MM.1S (cell line): ENCODE data around the gene SYPL1.
A peak's percentile ranks its signal among the peaks of the same experiment; 100 is the strongest.

Experiments
- DNase-seq: peaks from one replicate; pipeline ENCODE4 v3.0.0-alpha.2; 2015
- H2AFZ ChIP-seq: fragments of 300-600 bp; sonication (generic); 2 replicates; pipeline ENCODE4 v1.6.0; 2016; ENCODE audit warnings: antibody characterized with exemption, low read length
- H3F3A ChIP-seq: fragments of 300-600 bp; sonication (generic); 2 replicates; pipeline ENCODE4 v1.6.1; 2016; ENCODE audit warnings: mild to moderate bottlenecking, antibody characterized with exemption, low read length, moderate library complexity, mixed read lengths; ENCODE audit not compliant: insufficient read depth
- H3K27ac ChIP-seq: fragments of 300-600 bp; sonication (generic); 2 replicates; pipeline ENCODE4 v1.5.1; 2016; ENCODE audit warnings: mild to moderate bottlenecking, low read length
- H3K27me3 ChIP-seq: fragments of 300-600 bp; sonication (generic); replicated peaks from 2 replicates; pipeline ENCODE4 v1.6.0; 2016; ENCODE audit warnings: low read length; ENCODE audit not compliant: insufficient read depth
- H3K36me3 ChIP-seq: fragments of 300-600 bp; sonication (generic); replicated peaks from 2 replicates; pipeline ENCODE4 v1.6.1; 2016; ENCODE audit warnings: mild to moderate bottlenecking, low read length, mixed read lengths; ENCODE audit not compliant: insufficient read depth
- H3K4me1 ChIP-seq: fragments of 300-600 bp; sonication (generic); 2 replicates; pipeline ENCODE4 v1.6.1; 2016; ENCODE audit warnings: low read length, mixed read lengths
- H3K4me2 ChIP-seq: fragments of 300-600 bp; sonication (generic); 2 replicates; pipeline ENCODE4 v1.6.0; 2016; ENCODE audit warnings: low read depth, low read length
- H3K4me3 ChIP-seq: fragments of 300-600 bp; sonication (generic); 2 replicates; pipeline ENCODE4 v1.5.1; 2016; ENCODE audit warnings: low read length, mixed read lengths
- H3K79me2 ChIP-seq: fragments of 300-600 bp; sonication (generic); 2 replicates; pipeline ENCODE4 v1.6.1; 2016; ENCODE audit warnings: mixed run types, low read length, mixed read lengths
- H3K9ac ChIP-seq: fragments of 300-600 bp; sonication (generic); 2 replicates; pipeline ENCODE4 v1.6.1; 2016; ENCODE audit warnings: low read length, mixed read lengths
- H3K9me2 ChIP-seq: fragments of 300-600 bp; sonication (generic); replicated peaks from 2 replicates; pipeline ENCODE4 v1.6.1; 2016; ENCODE audit warnings: mild to moderate bottlenecking, low read length, mixed read lengths; ENCODE audit not compliant: insufficient read depth
- H3K9me3 ChIP-seq: fragments of 300-600 bp; sonication (generic); replicated peaks from 2 replicates; pipeline ENCODE4 v1.6.1; 2016; ENCODE audit warnings: mild to moderate bottlenecking, low read length, mixed read lengths; ENCODE audit not compliant: insufficient read depth
- H4K20me1 ChIP-seq: fragments of 300-600 bp; sonication (generic); 2 replicates; pipeline ENCODE4 v1.6.1; 2016; ENCODE audit warnings: mild to moderate bottlenecking, low read length, moderate library complexity, mixed read lengths; ENCODE audit not compliant: insufficient read depth
- CTCF ChIP-seq: fragments of 300-600 bp; sonication (generic); IDR thresholded peaks from 2 replicates; pipeline ENCODE4 v1.5.1; 2016; ENCODE audit warnings: antibody characterized with exemption, low read length, mixed read lengths
- EZH2 ChIP-seq: fragments of 300-600 bp; sonication (generic); optimal IDR thresholded peaks from 2 replicates; pipeline ENCODE3; 2017; ENCODE audit warnings: low read depth, mild to moderate bottlenecking, antibody characterized with exemption, low read length, mixed read lengths
- EZH2phosphoT487 ChIP-seq: fragments of 300-600 bp; sonication (generic); IDR thresholded peaks from 2 replicates; pipeline ENCODE4 v1.6.1; 2018; ENCODE audit warnings: antibody characterized with exemption, low read length

SYPL1 gene

GRCh38 chr7:106061301-106061979 lies 50.7 kb downstream of the SYPL1 start:
- TF ChIP-seq CTCF (no peak), EZH2phosphoT487 (no peak), EZH2 (no peak)
- H3K4me1 ChIP-seq = peaks cover 8% of the 10 kb centered on the region
- H3K4me3 ChIP-seq = no peak overlapping the region
- no peaks in the 10 kb centered on the region for H3K36me3 ChIP-seq
- H4K20me1 ChIP-seq = no peaks in the 10 kb centered on the region
- peak overlapping the region; percentile 31; the same call in 1 of the 2 replicates for H3K4me2 ChIP-seq
- no peaks in the 10 kb centered on the region for H3K9me2 ChIP-seq
- H2AFZ ChIP-seq = no peak overlapping the region
- no peaks in the 10 kb centered on the region for H3K79me2 ChIP-seq
- no peak overlapping the region for H3K9ac ChIP-seq
- no peaks in the 10 kb centered on the region for H3K27me3 ChIP-seq
- no peak overlapping the region for H3K27ac ChIP-seq
- H3F3A ChIP-seq = no peaks in the 10 kb centered on the region
- no peaks in the 10 kb centered on the region for H3K9me3 ChIP-seq
- peak; percentile 9 for DNase-seq

- no peaks in the 10 kb centered on the region for H3K36me3 ChIP-seq
- H2AFZ ChIP-seq = no peak overlapping the region
- no peak overlapping the region for H3K9ac ChIP-seq
- H3K4me2 ChIP-seq = no peak overlapping the region
- no peaks in the 10 kb centered on the region for H3K9me2 ChIP-seq
- H3K27ac ChIP-seq = no peak overlapping the region
- no peak overlapping the region for H3K4me3 ChIP-seq
- no peaks in the 10 kb centered on the region for H3K27me3 ChIP-seq
- DNase-seq = no peak
- no peaks in the 10 kb centered on the region for H3K9me3 ChIP-seq
- TF ChIP-seq EZH2 = no peak
- no peak for TF ChIP-seq EZH2phosphoT487
- no peak for TF ChIP-seq CTCF
- peaks cover 8% of the 10 kb centered on the region for H3K4me1 ChIP-seq
- no peaks in the 10 kb centered on the region for H4K20me1 ChIP-seq
- no peaks in the 10 kb centered on the region for H3K79me2 ChIP-seq
- H3F3A ChIP-seq = no peaks in the 10 kb centered on the region
Measured at GRCh38 chr7:106060394-106060920, 51.7 kb downstream of the SYPL1 start.

- no peak overlapping the region for H3K9ac ChIP-seq
- H4K20me1 ChIP-seq = no peaks in the 10 kb centered on the region
- H3K79me2 ChIP-seq = no peaks in the 10 kb centered on the region
- H3F3A ChIP-seq = no peaks in the 10 kb centered on the region
- H3K36me3 ChIP-seq = no peaks in the 10 kb centered on the region
- no peak for TF ChIP-seq EZH2
- no peak for TF ChIP-seq EZH2phosphoT487
- no peak for TF ChIP-seq CTCF
- H3K4me2 ChIP-seq = no peak overlapping the region
- H3K27me3 ChIP-seq = no peaks in the 10 kb centered on the region
- H3K9me2 ChIP-seq = no peaks in the 10 kb centered on the region
- no peak overlapping the region for H3K4me3 ChIP-seq
- H2AFZ ChIP-seq = no peak overlapping the region
- no peak for DNase-seq
- H3K9me3 ChIP-seq = no peaks in the 10 kb centered on the region
- H3K4me1 ChIP-seq = peaks cover 8% of the 10 kb centered on the region
- H3K27ac ChIP-seq = no peak overlapping the region
Measured at GRCh38 chr7:106059556-106059955, 52.6 kb downstream of the SYPL1 start.
